Eye (tissue), 1 donor: ENCODE results near the gene DFFA.
A peak's percentile ranks its signal among the peaks of the same experiment; 100 is the strongest.
"Not testable (repeated sequence)": the region's sequence is repeated elsewhere in the genome, so short reads cannot be mapped to it uniquely, and the experiment has no call there.

Source experiments
- DNase-seq: peaks from one replicate; pipeline ENCODE4 v3.0.0-alpha.2; 2015

The DFFA gene

GRCh38 chr1:10472220-10473144, at the start of gene DFFA:
Gene DFFA (minus strand): TSS chr1:10472529. CDS start chr1:10472458, 71 bp downstream.
- peak; percentile 99 for DNase-seq

GRCh38 chr1:10521537-10522157, 49.3 kb upstream of the DFFA start:
- DNase-seq, result no peak

- no peak for DNase-seq
Measured at GRCh38 chr1:10520952-10521351, 48.6 kb upstream of the DFFA start.

- DNase-seq, result no peak
Measured at GRCh38 chr1:10520497-10520896, 48.2 kb upstream of the DFFA start.

- peak; percentile 72 for DNase-seq
Measured at GRCh38 chr1:10519016-10519417, 46.7 kb upstream of the DFFA start.

- no peak for DNase-seq
Measured at GRCh38 chr1:10517677-10517982, 45.3 kb upstream of the DFFA start.

- no peak for DNase-seq
Measured at GRCh38 chr1:10516925-10517676, 44.8 kb upstream of the DFFA start.

- no peak for DNase-seq
Measured at GRCh38 chr1:10515976-10516750, 43.8 kb upstream of the DFFA start.

- DNase-seq, result no peak
Measured at GRCh38 chr1:10515301-10515975, 43.1 kb upstream of the DFFA start.

- DNase-seq, result peak; percentile 86
Measured at GRCh38 chr1:10514490-10515235, 42.3 kb upstream of the DFFA start.

GRCh38 chr1:10513199-10513598, 40.9 kb upstream of the DFFA start:
- no peak for DNase-seq

- no peak for DNase-seq
Measured at GRCh38 chr1:10511494-10511885, 39.2 kb upstream of the DFFA start.

- no peak for DNase-seq
Measured at GRCh38 chr1:10510520-10511493, 38.5 kb upstream of the DFFA start.

- peak; percentile 58 for DNase-seq
Measured at GRCh38 chr1:10509809-10510509, 37.6 kb upstream of the DFFA start.

GRCh38 chr1:10508511-10508951, 36.2 kb upstream of the DFFA start:
- DNase-seq, result peak; percentile 80

GRCh38 chr1:10507111-10507879, 35.0 kb upstream of the DFFA start:
- peak; percentile 88 for DNase-seq

- DNase-seq, result no peak
Measured at GRCh38 chr1:10506677-10507047, 34.3 kb upstream of the DFFA start.

GRCh38 chr1:10506046-10506676, 33.8 kb upstream of the DFFA start:
- not testable (repeated sequence) for DNase-seq
